Measurements from ENCODE around the gene FAM13A.

- TF ChIP-seq CTCF (IDR thresholded peaks at IDR 0.05) (no peak), ZFX (IDR thresholded peaks at IDR 0.05; ENCODE audit: borderline replicate concordance) (no peak)
Observed at GRCh38 chr4:88693792-88694191, 363.2 kb downstream of the FAM13A start.
